ENCODE data around the gene C12orf57.

The C12orf57 gene

DNA sequence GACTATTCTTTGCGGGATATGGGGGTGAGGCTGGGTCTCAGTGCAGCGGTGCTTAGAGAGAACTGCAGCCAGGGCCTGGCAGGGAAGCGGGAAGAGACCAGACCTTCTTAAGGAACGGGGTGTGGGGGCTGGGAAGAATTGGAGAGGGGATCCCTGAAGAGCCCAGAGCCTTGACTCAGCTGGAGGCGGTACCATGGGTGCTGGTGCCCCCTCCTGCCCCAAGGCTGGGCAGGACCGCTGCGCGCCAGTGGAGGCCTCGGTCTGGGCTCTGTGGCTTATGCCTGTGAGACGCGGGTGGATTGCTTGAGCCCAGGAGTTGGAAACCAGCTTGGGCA is 1.5 kb upstream of the C12orf57 start:
- H3K27ac ChIP-seq, result peak overlapping the region; percentile 96
- TF ChIP-seq ZFX (IDR thresholded peaks at IDR 0.05), result no peak
- TF ChIP-seq, protein P1, sequence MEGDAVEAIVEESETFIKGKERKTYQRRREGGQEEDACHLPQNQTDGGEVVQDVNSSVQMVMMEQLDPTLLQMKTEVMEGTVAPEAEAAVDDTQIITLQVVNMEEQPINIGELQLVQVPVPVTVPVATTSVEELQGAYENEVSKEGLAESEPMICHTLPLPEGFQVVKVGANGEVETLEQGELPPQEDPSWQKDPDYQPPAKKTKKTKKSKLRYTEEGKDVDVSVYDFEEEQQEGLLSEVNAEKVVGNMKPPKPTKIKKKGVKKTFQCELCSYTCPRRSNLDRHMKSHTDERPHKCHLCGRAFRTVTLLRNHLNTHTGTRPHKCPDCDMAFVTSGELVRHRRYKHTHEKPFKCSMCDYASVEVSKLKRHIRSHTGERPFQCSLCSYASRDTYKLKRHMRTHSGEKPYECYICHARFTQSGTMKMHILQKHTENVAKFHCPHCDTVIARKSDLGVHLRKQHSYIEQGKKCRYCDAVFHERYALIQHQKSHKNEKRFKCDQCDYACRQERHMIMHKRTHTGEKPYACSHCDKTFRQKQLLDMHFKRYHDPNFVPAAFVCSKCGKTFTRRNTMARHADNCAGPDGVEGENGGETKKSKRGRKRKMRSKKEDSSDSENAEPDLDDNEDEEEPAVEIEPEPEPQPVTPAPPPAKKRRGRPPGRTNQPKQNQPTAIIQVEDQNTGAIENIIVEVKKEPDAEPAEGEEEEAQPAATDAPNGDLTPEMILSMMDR (conservative IDR thresholded peaks at IDR 0.05), result no peak

DNA sequence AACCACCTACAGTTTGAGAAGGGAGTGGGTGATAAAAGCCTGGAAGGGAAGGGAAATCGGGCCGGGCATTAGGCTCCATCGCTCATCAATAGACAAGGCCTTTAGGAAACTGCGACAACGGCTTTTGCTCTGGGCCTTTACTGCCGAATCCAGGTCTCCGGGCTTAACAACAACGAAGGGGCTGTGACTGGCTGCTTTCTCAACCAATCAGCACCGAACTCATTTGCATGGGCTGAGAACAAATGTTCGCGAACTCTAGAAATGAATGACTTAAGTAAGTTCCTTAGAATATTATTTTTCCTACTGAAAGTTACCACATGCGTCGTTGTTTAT is 467 bp upstream of the C12orf57 start:
- H3K27ac ChIP-seq, result peak overlapping the region; percentile 96
- TF ChIP-seq, protein P1 (conservative IDR thresholded peaks at IDR 0.05), result no peak
- no peak for TF ChIP-seq ZFX (IDR thresholded peaks at IDR 0.05)

DNA sequence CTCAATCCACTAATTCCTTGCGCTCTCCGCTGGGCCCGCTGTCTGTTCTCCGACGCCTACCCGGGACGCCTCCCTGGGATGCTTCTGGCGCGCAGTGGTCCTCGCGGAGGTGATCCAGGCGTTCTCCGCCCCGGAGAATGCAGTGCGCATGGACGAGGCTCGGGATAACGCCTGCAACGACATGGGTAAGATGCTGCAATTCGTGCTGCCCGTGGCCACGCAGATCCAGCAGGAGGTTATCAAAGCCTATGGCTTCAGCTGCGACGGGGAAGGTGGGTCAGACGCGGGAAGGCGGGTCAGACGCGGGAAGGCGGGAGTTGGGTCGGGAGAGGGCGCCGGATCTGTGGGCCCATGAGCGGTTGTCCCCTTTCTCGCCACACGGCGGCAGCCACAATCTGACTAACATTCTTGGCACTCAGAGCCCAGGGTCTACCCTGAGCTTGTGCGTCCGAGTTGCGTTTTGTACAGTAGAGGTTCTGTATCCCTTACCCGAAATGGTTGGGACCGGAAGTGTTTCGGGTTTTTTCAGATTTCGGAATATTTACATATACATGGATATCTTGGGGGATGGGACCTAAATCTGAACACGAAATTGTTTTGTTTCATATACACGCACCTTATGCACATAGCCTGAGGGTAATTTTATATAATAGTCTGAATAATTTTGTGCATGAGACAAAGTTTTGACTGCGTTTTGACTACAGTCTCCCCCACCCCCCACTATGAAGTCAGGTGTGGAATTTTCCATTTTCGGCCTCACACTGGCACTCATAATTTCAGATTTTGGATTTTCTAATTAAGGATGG is 762 bp downstream of the C12orf57 start:
- H3K27ac ChIP-seq, result peak overlapping the region; percentile 96

DNA sequence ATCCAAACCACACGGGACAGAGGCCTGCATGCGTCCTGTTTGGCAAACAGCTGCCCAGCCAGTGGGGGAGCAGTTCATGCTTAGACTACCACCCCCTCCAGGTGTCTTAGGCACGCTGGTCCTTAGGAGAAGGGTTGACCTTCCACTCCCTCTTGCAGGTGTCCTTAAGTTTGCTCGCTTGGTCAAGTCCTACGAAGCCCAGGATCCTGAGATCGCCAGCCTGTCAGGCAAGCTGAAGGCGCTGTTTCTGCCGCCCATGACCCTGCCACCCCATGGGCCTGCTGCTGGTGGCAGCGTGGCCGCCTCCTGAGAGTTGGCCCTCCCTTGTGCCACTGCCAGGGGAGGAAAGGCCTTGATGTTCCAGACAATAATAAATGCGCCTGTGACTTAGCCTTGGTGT is 1.8 kb downstream of the C12orf57 start:
- H3K27ac ChIP-seq, result peak overlapping the region; percentile 96
- TF ChIP-seq, protein P1 (conservative IDR thresholded peaks at IDR 0.05), result no peak
- TF ChIP-seq ZFX (IDR thresholded peaks at IDR 0.05), result no peak; the same call in 1 of the 2 replicates

More for the DNA sequence above, 762 bp downstream of the C12orf57 start:
- TF ChIP-seq ZFX (IDR thresholded peaks at IDR 0.05), result no peak
- TF ChIP-seq, protein P1 (conservative IDR thresholded peaks at IDR 0.05), result peak; percentile 95

DNA sequence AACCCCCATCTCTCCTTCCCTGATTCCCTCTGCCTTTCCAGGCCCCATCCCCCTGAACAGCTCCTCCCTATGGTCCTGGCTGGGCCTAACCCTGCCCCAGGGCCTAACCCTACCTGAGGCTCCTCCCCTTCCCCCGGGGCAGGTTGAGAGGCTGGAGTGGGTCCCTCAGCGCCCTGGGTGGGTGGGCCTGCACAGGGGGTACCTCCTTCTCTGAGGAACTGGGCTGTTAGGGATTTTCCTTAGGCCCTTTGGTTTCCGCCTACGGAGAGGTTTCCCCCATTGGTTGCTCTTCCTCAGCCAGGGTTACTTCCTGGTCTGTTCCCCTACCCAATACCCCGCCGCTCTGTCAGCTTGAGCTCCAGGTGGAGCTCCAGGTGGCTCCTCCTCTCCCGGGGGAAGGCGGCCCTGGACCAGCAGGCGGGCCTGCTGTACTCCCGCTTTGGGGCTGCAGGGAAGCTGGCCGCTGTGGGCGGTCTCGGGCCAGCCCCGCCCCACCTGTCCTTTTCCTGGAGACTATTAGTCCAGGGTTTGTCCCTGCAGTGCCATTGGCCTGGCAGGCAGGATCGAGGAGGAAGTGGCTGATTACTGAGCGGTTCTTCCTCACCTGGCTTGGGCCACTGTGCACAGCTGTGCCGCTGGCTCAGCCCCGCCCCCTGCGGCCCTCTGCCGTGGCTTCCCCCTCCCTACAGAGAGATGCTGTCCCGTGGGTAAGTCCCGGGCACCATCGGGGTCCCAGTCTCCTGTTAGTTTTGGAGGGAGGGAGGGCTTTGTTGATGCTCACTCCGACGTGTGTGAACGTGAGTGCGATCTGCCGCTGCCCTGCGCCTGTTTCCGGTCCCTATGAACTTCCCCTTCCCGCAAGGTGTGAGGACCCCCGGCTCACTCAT is 2.5 kb downstream of the C12orf57 start:
- no peak; the same call in 1 of the 2 replicates for TF ChIP-seq ZFX (IDR thresholded peaks at IDR 0.05)
- TF ChIP-seq, protein P1 (conservative IDR thresholded peaks at IDR 0.05), result no peak
- peak overlapping the region; percentile 96 for H3K27ac ChIP-seq

DNA sequence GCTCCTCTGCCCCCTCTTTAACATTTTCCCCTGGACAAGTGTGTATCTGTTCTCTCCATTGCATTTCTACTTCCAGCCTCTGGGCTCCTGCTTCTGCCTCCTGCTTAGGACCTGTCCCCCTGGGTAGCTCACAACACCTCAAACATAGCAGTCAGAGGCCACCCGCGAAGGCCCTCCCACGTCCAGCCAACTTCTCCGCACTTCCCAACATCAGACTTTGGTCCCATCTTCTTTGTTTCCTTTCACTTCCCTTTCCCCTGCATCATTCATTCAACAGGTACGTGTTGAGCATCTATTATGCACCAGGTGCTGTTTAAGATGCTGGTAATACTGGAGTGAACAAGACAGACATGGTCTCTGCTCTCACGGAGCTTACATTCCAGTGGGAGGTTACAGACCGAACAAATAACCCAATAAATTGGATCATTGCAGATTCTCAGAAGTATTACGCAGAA is 3.1 kb downstream of the C12orf57 start:
- no peak for TF ChIP-seq ZFX (IDR thresholded peaks at IDR 0.05)
- TF ChIP-seq, protein P1 (conservative IDR thresholded peaks at IDR 0.05), result no peak
- peak overlapping the region; percentile 96 for H3K27ac ChIP-seq

DNA sequence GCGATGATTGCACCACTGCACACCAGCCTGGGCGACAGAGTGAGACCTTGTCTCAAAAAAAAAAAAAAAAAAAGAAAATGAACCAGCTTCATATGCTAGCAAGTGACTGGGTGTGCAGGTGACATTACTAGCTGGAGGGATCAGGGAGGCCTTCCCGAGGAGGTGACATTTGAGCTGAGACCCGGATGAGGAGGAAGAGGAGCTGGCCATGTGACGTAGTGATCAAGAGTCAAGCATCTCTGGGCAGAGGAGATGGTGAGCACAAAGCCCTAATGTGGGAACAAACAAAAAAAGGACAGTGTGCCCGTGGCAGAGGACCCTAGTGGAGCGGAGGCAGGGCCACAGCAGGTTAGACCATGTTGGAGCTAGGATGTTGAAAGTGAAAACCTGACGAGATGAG is 3.8 kb downstream of the C12orf57 start:
- H3K27ac ChIP-seq, result no peak overlapping the region
- TF ChIP-seq, protein P1 (conservative IDR thresholded peaks at IDR 0.05), result no peak
- TF ChIP-seq ZFX (IDR thresholded peaks at IDR 0.05), result no peak
